ENCODE measurements around the gene CD68.

GRCh38 chr17:7562208-7562605, 17.2 kb upstream of the CD68 start:
- TF ChIP-seq CTCF (IDR thresholded peaks at IDR 0.05; ENCODE audit: insufficient read depth, low read length, poor library complexity, severe bottlenecking) (no peak), EZH2phosphoT487 (conservative IDR thresholded peaks at IDR 0.05; ENCODE audit: low read length) (no peak)
